HepG2 (cell line): ENCODE results near the gene LRP10. TPM values are rescaled to one million over a fixed set of nuclear protein-coding genes. Genes with fewer than 3 reads are reported as not detected.

Source experiments
- DMAP1 ChIP-seq: IDR thresholded peaks from 2 replicates; pipeline ENCODE4 v1.6.1; 2016
- HOXA3 ChIP-seq: sonication (generic); formaldehyde crosslinking; IDR thresholded peaks from 2 replicates; pipeline ENCODE4 v1.5.0; 2020; ENCODE audit warnings: missing genetic modification reagents
- MAFG ChIP-seq: sonication (generic); formaldehyde crosslinking; IDR thresholded peaks from 2 replicates; pipeline ENCODE4 v1.5.1; 2020; ENCODE audit warnings: mild to moderate bottlenecking, missing genetic modification reagents
- MZF1 ChIP-seq: sonication (generic); formaldehyde crosslinking; IDR thresholded peaks from 2 replicates; pipeline ENCODE4 v1.8.1; 2023; ENCODE audit warnings: mild to moderate bottlenecking, missing genetic modification reagents, borderline replicate concordance
- NFKB2 ChIP-seq: sonication (generic); formaldehyde crosslinking; IDR thresholded peaks from 2 replicates; pipeline ENCODE4 v1.4.0; 2020; ENCODE audit warnings: missing genetic modification reagents, borderline replicate concordance
- PRPF4 ChIP-seq: fragments of 200-400 bp; formaldehyde crosslinking; IDR thresholded peaks from 2 replicates; pipeline ENCODE4 v1.6.1; 2016; ENCODE audit warnings: low read length, low read depth; ENCODE audit not compliant: poor library complexity, severe bottlenecking
- SOX13 ChIP-seq, 3 experiments: fragments of 450-650 bp in 1 of 3; sonication (generic) in 1 of 3; formaldehyde crosslinking in 1 of 3; IDR thresholded peaks in 2 of 3; conservative IDR thresholded peaks in 1 of 3; 2 replicates each; pipeline versions ENCODE4 v1.5.0 to v1.6.1; 2016 to 2020; ENCODE audit warnings: antibody characterized with exemption in 1 of 3, mild to moderate bottlenecking in 1 of 3, missing compliant biosample characterization in 1 of 3, missing genetic modification reagents in 1 of 3, moderate library complexity in 1 of 3
- ZNF234 ChIP-seq: sonication (generic); formaldehyde crosslinking; conservative IDR thresholded peaks from 2 replicates; pipeline ENCODE4 v1.5.1; 2020; ENCODE audit warnings: mild to moderate bottlenecking, missing genetic modification reagents
- ZNF547 ChIP-seq: sonication (generic); formaldehyde crosslinking; IDR thresholded peaks from 2 replicates; pipeline ENCODE4 v1.5.1; 2020; ENCODE audit warnings: mild to moderate bottlenecking, missing genetic modification reagents
- polyA plus RNA-seq, 8 experiments: library from polyadenylated mRNA; depleted of rRNA in 3 of 8; stranded (reverse) in 7 of 8; unstranded in 1 of 8; fragments of >200 nt; fragmentation: Illumina TruSeq in 4 of 8; extraction: Trizol in 4 of 8; gene quantifications; 2 replicates each; pipeline versions ENCODE4 v1.2.1 to v1.2.3, GENCODE V29; 2011 to 2016; ENCODE audit warnings: low read depth in 4 of 8, missing spikeins in 1 of 8, mixed read lengths in 1 of 8; ENCODE audit not compliant: insufficient read depth in 1 of 8
- total RNA-seq, 5 experiments: library from RNA; depleted of rRNA; stranded (reverse); fragments of >200 nt; fragmentation: Illumina TruSeq; extraction: Trizol; gene quantifications; 2 replicates each; pipeline ENCODE4 v1.2.3, GENCODE V29; 2016; ENCODE audit warnings: low read depth in 1 of 5
- TF ChIP-seq, protein P1 (sequence below): IDR thresholded peaks from 2 replicates; pipeline ENCODE4 v1.6.1; 2016; ENCODE audit warnings: low read depth
- TF ChIP-seq, protein P2 (sequence below): sonication (generic); formaldehyde crosslinking; IDR thresholded peaks from 2 replicates; pipeline ENCODE4 v1.4.0; 2020; ENCODE audit warnings: missing genetic modification reagents
- TF ChIP-seq, protein P3 (sequence below): IDR thresholded peaks from 2 replicates; pipeline ENCODE4 v1.6.1; 2018; ENCODE audit warnings: missing genetic modification reagents
- TF ChIP-seq, protein P4 (sequence below): sonication (generic); formaldehyde crosslinking; IDR thresholded peaks from 2 replicates; pipeline ENCODE4 v1.5.0; 2020; ENCODE audit warnings: mild to moderate bottlenecking, missing genetic modification reagents
- TF ChIP-seq, protein P5 (sequence below): sonication (generic); formaldehyde crosslinking; IDR thresholded peaks from 2 replicates; pipeline ENCODE4 v1.5.0; 2020; ENCODE audit warnings: missing genetic modification reagents
- TF ChIP-seq, protein P6 (sequence below): sonication (generic); formaldehyde crosslinking; IDR thresholded peaks from 2 replicates; pipeline ENCODE4 v1.5.0; 2020; ENCODE audit warnings: missing genetic modification reagents

LRP10 gene
- total and polyA plus RNA-seq, 2 of the 13 experiments (the other 11 are each of a cell fraction or from before 2014, with no cell fraction given): 16.9 to 45.2 TPM

DNA sequence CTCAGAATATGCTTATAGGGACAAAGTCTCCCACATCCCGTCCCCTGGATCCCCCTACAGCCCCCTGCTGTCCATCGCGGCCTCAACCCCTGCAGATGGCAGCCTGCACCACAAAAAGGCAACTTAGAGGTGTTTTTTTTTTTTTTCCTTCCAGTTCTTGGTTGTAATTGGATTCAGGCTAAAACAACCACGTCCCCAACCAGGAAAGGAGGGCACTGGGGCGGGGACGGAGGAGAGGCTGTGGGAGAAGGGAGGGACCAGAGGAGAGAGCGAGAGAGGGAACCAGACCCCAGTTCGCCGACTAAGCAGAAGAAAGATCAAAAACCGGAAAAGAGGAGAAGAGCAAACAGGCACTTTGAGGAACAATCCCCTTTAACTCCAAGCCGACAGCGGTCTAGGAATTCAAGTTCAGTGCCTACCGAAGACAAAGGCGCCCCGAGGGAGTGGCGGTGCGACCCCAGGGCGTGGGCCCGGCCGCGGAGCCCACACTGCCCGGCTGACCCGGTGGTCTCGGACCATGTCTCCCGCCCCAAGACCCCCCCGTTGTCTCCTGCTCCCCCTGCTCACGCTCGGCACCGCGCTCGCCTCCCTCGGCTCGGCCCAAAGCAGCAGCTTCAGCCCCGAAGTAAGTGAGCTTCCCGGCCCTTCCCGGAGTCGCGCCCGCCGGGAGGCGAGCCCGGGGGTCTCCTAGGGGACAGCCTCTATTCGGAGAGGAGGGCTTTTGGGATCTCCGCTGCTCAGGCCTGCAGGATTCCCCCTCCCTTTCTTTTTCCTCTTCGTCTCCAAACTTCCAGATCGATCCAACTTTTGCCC is 35.0 kb upstream of the LRP10 start, which contains the start of gene MMP14 (continued):
- TF ChIP-seq, protein P1, sequence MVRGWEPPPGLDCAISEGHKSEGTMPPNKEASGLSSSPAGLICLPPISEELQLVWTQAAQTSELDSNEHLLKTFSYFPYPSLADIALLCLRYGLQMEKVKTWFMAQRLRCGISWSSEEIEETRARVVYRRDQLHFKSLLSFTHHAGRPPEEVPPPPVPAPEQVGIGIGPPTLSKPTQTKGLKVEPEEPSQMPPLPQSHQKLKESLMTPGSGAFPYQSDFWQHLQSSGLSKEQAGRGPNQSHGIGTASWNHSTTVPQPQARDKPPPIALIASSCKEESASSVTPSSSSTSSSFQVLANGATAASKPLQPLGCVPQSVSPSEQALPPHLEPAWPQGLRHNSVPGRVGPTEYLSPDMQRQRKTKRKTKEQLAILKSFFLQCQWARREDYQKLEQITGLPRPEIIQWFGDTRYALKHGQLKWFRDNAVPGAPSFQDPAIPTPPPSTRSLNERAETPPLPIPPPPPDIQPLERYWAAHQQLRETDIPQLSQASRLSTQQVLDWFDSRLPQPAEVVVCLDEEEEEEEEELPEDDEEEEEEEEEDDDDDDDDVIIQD (CRISPR knock-in tag): no peak
- TF ChIP-seq HOXA3 (CRISPR knock-in tag): 0 out of 2 replicates have a peak, but pooled peaks have one; percentile 37
- TF ChIP-seq ZNF234: no peak
- TF ChIP-seq, protein P2, sequence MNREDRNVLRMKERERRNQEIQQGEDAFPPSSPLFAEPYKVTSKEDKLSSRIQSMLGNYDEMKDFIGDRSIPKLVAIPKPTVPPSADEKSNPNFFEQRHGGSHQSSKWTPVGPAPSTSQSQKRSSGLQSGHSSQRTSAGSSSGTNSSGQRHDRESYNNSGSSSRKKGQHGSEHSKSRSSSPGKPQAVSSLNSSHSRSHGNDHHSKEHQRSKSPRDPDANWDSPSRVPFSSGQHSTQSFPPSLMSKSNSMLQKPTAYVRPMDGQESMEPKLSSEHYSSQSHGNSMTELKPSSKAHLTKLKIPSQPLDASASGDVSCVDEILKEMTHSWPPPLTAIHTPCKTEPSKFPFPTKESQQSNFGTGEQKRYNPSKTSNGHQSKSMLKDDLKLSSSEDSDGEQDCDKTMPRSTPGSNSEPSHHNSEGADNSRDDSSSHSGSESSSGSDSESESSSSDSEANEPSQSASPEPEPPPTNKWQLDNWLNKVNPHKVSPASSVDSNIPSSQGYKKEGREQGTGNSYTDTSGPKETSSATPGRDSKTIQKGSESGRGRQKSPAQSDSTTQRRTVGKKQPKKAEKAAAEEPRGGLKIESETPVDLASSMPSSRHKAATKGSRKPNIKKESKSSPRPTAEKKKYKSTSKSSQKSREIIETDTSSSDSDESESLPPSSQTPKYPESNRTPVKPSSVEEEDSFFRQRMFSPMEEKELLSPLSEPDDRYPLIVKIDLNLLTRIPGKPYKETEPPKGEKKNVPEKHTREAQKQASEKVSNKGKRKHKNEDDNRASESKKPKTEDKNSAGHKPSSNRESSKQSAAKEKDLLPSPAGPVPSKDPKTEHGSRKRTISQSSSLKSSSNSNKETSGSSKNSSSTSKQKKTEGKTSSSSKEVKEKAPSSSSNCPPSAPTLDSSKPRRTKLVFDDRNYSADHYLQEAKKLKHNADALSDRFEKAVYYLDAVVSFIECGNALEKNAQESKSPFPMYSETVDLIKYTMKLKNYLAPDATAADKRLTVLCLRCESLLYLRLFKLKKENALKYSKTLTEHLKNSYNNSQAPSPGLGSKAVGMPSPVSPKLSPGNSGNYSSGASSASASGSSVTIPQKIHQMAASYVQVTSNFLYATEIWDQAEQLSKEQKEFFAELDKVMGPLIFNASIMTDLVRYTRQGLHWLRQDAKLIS (CRISPR knock-in tag): no peak
- TF ChIP-seq, protein P3, sequence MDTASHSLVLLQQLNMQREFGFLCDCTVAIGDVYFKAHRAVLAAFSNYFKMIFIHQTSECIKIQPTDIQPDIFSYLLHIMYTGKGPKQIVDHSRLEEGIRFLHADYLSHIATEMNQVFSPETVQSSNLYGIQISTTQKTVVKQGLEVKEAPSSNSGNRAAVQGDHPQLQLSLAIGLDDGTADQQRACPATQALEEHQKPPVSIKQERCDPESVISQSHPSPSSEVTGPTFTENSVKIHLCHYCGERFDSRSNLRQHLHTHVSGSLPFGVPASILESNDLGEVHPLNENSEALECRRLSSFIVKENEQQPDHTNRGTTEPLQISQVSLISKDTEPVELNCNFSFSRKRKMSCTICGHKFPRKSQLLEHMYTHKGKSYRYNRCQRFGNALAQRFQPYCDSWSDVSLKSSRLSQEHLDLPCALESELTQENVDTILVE (CRISPR knock-in tag): no peak
- no peak; the same call in 1 of the 2 replicates for TF ChIP-seq ZNF547
- peak; percentile 68; the same call in 1 of the 2 replicates for TF ChIP-seq MAFG (CRISPR knock-in tag)
- no peak for TF ChIP-seq PRPF4
- no peak; the same call in 1 of the 2 replicates for TF ChIP-seq NFKB2 (CRISPR knock-in tag)
- TF ChIP-seq MZF1 (CRISPR knock-in tag): peak; percentile 83; the same call in 1 of the 2 replicates
- no peak for TF ChIP-seq SOX13 (IDR thresholded peaks at IDR 0.05)
- TF ChIP-seq SOX13 (CRISPR knock-in tag; conservative IDR thresholded peaks at IDR 0.05 in 1 of 2, IDR thresholded peaks at IDR 0.05 in 1 of 2): no peak
- TF ChIP-seq, protein P4, sequence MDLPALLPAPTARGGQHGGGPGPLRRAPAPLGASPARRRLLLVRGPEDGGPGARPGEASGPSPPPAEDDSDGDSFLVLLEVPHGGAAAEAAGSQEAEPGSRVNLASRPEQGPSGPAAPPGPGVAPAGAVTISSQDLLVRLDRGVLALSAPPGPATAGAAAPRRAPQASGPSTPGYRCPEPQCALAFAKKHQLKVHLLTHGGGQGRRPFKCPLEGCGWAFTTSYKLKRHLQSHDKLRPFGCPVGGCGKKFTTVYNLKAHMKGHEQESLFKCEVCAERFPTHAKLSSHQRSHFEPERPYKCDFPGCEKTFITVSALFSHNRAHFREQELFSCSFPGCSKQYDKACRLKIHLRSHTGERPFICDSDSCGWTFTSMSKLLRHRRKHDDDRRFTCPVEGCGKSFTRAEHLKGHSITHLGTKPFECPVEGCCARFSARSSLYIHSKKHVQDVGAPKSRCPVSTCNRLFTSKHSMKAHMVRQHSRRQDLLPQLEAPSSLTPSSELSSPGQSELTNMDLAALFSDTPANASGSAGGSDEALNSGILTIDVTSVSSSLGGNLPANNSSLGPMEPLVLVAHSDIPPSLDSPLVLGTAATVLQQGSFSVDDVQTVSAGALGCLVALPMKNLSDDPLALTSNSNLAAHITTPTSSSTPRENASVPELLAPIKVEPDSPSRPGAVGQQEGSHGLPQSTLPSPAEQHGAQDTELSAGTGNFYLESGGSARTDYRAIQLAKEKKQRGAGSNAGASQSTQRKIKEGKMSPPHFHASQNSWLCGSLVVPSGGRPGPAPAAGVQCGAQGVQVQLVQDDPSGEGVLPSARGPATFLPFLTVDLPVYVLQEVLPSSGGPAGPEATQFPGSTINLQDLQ: peak; percentile 14; the same call in 1 of the 2 replicates
- TF ChIP-seq, protein P5, sequence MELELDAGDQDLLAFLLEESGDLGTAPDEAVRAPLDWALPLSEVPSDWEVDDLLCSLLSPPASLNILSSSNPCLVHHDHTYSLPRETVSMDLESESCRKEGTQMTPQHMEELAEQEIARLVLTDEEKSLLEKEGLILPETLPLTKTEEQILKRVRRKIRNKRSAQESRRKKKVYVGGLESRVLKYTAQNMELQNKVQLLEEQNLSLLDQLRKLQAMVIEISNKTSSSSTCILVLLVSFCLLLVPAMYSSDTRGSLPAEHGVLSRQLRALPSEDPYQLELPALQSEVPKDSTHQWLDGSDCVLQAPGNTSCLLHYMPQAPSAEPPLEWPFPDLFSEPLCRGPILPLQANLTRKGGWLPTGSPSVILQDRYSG (CRISPR knock-in tag): peak; percentile 53; the same call in 1 of the 2 replicates
- TF ChIP-seq, protein P6, sequence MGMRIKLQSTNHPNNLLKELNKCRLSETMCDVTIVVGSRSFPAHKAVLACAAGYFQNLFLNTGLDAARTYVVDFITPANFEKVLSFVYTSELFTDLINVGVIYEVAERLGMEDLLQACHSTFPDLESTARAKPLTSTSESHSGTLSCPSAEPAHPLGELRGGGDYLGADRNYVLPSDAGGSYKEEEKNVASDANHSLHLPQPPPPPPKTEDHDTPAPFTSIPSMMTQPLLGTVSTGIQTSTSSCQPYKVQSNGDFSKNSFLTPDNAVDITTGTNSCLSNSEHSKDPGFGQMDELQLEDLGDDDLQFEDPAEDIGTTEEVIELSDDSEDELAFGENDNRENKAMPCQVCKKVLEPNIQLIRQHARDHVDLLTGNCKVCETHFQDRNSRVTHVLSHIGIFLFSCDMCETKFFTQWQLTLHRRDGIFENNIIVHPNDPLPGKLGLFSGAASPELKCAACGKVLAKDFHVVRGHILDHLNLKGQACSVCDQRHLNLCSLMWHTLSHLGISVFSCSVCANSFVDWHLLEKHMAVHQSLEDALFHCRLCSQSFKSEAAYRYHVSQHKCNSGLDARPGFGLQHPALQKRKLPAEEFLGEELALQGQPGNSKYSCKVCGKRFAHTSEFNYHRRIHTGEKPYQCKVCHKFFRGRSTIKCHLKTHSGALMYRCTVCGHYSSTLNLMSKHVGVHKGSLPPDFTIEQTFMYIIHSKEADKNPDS (CRISPR knock-in tag): no peak
- TF ChIP-seq DMAP1: no peak
